GM18498 (cell line): ENCODE data around the gene C1QTNF6.
"Not testable (repeated sequence)": the region's sequence is repeated elsewhere in the genome, so short reads cannot be mapped to it uniquely, and the experiment has no call there.

Experiments used
- ATAC-seq: cut with Tn5 transposase; IDR thresholded peaks from one replicate; pipeline ENCODE4 v1.9.1; 2021; ENCODE audit warnings: mild to moderate bottlenecking, moderate library complexity; ENCODE audit not compliant: unreplicated experiment

The C1QTNF6 gene

GRCh38 chr22:37178350-37179125, 9.5 kb downstream of the C1QTNF6 start:
- ATAC-seq = no peak

- ATAC-seq = no peak
Measured at GRCh38 chr22:37177755-37178154, 10.3 kb downstream of the C1QTNF6 start.

GRCh38 chr22:37177221-37177620, 10.8 kb downstream of the C1QTNF6 start:
- no peak for ATAC-seq

- no peak for ATAC-seq
Measured at GRCh38 chr22:37176464-37177061, 11.5 kb downstream of the C1QTNF6 start.

GRCh38 chr22:37175414-37176281, 12.4 kb downstream of the C1QTNF6 start:
- ATAC-seq = no peak

- no peak for ATAC-seq
Measured at GRCh38 chr22:37174964-37175363, 13.1 kb downstream of the C1QTNF6 start.

- ATAC-seq = no peak
Measured at GRCh38 chr22:37173709-37174108, 14.3 kb downstream of the C1QTNF6 start.

GRCh38 chr22:37172266-37173245, 15.5 kb downstream of the C1QTNF6 start:
- ATAC-seq = no peak

- no peak for ATAC-seq
Measured at GRCh38 chr22:37171662-37172061, 16.4 kb downstream of the C1QTNF6 start.

- not testable (repeated sequence) for ATAC-seq
Measured at GRCh38 chr22:37170689-37171405, 17.2 kb downstream of the C1QTNF6 start.

GRCh38 chr22:37169947-37170688, 17.9 kb downstream of the C1QTNF6 start:
- ATAC-seq = no peak

GRCh38 chr22:37169406-37169805, 18.6 kb downstream of the C1QTNF6 start:
- no peak for ATAC-seq

- no peak for ATAC-seq
Measured at GRCh38 chr22:37167981-37168647, 19.9 kb downstream of the C1QTNF6 start.

- ATAC-seq = no peak
Measured at GRCh38 chr22:37167176-37167980, 20.7 kb downstream of the C1QTNF6 start.

GRCh38 chr22:37166675-37167066, 21.4 kb downstream of the C1QTNF6 start:
- ATAC-seq = no peak

GRCh38 chr22:37165940-37166674, 21.9 kb downstream of the C1QTNF6 start:
- ATAC-seq = no peak

GRCh38 chr22:37165066-37165465, 23.0 kb downstream of the C1QTNF6 start:
- ATAC-seq = no peak
